Stimulated activated CD4-positive, alpha-beta T cell treated with anti-CD3 and anti-CD28 coated beads, Interleukin-1b, Interleukin-23, amount 100 ng/mL, for 48 hours (primary cell): ENCODE results near the gene MORC2.

Experiments used
- DNase-seq: peaks from one replicate; pipeline ENCODE4 v3.0.0-alpha.2; 2020

The MORC2 gene

DNA sequence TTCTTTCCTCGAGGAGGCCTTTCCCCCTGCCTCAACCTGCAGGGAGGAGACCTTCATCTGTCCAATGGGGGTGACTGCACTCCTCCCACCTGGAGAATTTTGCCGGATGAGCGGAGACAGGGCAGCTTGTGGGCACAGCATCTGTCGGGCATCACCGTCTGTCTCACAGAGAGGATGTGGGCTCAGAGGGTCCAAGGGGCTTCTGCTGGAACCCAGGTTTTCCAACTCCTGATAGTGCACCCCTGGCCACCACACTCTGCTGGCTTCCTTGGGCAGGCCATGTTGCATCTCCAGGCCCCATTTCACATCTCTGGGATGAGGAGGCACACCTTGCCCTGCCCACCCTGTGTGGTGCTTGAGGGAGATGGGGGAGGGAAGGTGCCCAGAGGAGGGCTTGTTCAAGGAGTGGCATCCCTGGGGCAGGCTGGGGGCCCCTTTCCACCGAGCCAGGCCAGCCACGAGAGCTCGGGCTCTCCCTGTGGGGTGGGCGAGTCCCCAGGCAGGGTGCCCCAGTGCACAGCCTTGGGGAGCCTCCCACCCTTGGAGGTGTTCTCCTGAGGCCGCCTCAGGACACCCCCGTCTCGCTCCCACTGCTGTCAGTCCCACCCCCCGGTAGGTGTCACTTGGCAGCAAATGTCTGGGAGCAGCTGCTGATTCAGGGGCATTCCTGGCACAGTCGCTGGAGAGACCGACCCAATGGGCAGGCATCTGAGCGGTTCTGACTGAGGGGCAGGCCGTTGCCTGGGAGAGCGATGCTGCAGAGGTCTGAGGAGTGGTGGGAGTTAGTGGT, 84.2 kb downstream of the MORC2 start:
- no peak for DNase-seq

DNA sequence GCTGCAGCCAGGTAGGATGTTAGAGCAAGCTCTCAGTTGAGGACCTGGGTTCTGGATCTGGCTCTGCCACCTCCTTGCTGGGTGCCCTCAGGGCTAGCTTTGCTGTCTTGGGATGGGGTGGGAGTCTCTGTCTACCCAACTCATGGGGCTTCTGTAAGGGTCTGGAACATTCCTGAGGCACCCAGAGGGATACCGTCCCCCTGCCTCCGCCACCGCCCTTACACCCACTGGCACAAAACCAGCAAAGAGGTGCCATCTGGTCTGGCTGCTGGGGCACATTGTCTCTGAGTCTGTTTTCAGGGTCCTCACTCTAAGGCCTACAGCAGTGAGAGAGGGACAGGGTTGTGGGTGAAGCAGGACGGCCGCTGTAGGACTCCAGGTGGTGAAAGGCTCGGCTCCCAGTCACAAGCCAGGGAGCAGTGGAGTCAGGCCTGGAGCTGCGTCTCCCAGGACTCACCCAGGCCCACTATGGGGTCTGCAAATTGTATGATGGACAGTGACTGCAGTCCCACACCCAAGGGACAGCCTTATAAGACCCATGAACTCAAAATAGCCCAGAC, 84.9 kb downstream of the MORC2 start:
- DNase-seq, result no peak

DNA sequence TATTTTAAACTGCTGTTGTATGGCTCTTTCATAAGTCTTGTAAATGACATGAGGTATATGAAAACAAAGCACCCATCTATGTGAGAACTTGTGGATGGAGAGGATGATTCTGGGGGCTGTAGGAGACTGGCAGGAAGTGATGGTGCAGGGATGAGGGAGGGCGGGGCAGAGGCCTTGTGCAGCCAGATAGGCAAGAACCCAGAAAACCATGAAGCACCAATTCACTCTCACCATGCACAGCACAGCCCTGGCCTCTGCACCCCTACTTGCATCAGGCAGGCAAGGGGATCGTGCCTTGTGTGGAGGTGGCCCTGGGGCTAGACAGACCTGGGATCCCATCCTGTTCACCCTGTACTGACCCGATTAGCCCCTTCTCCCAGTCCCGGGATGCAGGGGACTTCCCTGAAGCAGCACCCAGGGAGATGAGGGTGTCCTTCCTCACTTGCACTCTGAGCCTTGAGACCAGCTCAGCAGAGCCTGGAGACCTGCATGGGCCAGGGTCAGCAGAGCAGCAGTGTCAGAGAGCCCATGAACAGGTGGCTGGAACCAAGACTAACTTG, 85.5 kb downstream of the MORC2 start:
- no peak for DNase-seq

DNA sequence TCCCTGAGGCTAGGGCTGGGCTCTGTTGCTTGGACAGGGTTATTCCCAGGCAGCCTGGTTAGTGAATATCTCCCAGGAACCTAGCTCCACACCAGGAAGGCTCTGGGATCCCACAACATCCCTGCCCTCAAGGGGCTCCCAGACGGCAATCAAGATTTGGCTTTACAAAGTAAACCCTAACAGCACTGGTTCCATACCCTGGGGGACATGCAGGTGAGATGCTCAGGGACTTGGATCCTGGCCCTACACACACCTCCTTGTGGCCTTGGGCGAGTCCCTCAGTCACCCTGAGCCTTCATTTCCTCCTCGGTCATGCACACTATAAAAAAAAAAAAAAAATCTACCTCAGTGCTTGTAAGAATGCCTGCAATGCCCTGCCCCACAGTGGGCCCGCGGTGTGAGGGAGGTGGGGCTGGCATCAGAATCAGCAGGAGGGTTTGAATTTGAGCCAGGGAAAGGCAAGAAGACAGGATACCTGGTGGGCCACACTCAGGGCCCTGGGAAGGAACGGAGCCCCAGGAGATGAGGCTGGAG, 86.3 kb downstream of the MORC2 start:
- DNase-seq, result no peak

DNA sequence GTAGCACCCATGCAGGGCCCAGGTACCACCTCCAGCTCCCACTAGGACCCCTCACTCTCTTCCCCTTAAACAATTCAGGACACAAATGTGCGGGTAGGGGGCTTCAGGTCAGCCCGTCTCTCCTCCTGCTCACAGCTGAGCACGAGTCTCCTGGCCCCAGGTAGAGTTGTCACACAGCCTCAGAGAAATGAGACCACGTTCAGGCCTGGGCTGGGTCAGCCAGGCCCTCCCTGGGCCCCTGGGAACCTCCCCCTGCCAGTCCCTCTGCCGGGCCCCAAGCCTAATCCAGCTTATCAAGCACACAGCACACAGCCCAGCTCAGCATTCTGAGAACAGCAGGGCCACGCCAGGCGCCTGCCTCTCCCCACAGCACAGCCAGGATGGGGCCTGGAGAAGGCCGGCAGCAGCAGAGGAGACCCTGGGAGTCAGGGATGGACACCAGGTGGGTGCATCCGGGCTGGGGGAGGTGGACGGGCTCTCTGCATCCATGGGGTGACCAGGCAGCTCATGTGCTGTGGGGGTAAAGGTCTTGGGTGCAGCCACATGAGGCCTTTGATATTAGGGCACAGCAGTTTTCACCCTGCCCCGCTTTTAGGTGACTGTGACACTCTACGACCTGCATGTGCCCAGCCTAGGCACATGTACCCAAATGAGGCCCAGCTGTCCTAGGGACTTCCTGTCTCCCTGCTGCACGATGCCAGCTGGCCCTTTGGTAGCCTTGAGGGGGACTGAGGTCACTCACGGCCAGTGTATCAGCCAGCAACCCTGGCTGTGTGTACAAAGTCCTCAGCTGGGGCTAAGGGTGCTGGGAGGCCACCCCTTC, 87.0 kb downstream of the MORC2 start:
- no peak for DNase-seq

DNA sequence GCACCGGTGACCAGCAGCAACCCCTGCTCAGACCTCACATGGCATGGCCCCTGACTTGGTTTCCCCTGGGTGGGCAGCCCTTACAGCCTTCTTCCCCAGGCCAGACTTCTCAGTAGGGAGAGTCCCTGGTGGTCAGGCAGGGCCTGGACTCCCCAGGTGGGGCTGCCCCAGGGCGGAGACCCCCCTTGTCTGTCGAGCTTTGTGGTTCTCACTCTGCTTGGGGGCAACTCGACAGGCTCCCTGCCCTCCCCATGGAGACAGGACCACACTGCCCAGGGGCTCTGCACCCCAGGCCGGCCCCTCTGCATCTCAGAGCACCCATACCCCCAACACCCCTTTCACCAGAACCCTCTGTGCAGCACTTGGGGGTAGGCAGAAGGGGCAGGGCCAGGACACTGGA, 87.7 kb downstream of the MORC2 start:
- DNase-seq, result no peak

DNA sequence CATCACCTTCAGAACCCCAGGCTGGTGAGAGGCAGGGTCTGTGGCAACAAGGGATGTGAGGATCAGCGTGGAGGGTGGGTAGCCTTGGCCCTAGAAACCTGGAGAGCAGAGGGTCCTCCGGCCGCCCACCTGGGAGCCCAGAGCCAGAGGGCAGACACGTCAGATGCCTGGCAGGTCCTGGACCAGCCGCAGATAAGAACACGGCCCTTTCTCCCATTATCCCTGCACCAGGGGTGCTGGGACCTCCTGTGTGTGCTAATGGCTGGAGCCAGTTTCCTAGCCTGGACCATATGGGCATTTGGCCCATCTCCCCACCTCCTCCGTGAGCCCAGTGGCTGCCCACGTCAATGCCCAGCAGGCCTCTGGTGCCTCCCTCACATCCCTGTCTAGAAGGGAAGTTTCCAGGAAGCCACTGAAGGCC, 88.4 kb downstream of the MORC2 start:
- no peak for DNase-seq

DNA sequence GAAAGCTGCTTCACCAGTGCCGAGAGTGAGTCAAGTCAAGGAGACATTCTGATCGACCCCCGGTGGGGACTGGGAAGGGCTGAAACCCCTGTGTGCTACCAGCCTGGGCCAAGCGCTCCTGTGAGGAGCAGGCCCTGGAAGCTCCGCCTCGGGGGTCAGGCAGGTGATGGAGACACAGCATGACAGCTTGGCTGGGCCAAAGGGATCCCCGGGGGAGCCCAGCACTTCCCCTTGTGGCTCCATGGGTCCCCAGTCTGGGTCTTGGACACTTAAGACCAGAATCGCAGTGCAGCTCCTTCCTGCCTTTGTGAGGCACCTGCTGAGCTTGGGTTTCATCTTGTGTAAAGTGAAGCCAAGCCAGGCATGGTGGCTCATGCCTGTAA, 89.2 kb downstream of the MORC2 start:
- no peak for DNase-seq

DNA sequence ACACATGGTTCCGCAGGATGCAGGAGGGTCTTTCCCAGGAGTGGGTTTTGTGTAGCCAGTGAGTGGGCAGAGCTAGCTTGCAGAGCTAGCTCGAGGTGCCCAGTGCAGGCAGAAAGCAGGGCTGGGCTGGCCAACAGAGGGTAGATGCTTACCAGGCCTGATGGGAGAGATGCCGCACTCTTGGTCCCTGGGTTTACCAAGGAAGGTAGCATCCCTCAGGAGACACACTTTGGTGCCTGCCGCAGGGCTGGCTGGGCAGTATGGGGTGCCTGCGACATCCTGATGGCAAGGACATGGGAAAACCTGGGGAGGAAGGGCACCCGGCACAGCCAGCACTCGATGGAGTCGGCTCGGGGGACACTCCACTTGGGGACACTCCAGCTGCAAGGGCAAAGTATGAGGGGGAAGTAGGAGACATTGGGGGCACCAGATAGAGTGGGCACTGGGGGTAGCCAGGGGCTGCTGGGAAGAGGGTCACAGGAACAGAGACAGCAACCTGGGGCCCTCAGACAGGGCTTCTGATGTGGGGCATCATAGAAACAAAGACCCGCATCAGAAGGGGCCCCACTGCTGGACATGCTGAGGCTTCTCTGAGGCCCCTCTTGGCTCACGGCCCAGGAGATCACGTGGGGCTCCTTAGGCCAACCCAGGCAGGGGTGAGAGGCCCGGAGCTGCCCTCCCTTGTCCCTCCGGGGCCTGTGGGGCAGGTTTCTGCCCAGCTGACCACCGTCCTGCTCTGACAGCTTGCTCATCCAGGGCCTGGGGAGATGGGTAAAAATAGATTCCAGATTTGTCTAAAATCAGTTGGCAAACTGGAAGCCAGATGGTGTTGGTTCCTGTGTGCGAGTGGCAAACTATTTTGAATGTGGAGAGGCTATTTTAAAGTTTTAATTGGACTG, 89.8 kb downstream of the MORC2 start:
- no peak for DNase-seq

DNA sequence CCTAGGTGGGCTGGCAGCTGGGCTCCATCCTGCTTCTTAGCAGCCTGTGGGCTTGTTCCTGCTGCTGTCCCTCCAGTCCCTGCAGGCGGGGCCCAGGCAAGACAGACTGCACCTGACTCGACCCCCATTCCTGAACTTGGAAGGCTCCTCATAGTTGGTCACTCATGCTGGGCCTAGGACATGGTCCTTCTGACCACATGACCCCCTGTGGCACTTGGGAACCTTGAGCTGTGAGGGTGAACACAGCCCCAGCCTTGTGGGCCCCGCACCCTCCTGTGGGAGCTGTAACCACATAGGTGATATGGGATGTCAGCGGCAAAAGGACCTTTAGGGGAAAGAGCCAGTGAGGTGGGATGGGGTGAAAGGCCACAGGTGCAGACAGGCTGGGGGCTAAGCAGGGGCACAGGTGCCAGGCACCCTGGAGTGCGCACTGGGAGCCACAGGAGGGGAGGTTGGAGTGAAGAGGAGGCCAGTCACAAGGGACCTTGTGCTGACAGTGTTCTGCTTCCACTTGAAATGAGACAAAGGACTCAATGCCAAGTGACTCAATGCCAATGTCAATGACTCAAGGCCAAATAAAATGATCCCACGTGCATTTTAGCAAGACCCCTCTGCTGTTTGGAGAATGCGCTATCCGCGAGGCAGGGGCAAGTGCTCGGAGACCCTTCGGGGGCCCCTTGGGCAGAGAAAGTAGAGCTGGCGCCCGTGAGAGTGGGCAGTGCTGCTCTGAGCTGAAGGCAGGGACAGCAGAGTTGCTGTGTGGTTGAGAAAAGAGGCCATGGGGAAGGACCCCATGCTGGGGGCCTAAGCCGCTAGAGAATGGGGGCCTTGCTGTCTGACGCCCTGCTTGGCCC, 90.7 kb downstream of the MORC2 start:
- DNase-seq, result no peak

DNA sequence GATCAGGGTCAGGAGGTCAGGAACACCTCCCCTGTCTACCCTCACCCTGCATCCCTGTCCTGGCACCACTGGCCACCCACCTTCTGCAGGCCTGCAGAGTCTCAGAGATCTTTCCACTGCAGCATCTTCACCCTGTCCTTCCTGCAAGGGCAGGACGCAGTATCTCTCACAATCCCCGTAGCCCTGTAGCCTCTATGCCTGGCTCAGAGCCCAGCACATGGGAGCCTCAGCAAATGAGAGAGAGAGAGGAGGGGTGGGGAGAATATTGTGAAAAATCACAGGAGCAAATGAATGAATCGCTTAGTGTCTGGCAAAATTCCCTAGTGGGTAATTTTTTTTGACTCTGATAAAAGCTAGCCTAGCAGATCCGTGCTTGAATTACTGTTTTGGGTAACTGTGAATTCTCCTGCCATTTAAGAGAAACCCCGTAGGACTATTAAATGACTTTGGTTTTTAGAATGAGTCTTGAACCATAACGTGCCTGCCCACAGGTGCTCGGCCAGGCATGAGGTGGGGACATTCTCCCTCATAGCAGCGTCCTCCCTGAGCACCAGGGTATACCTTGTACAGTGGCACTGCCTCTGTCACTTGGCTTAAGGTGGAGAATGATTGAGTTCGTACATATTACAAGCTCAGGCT, 91.5 kb downstream of the MORC2 start:
- DNase-seq, result no peak

DNA sequence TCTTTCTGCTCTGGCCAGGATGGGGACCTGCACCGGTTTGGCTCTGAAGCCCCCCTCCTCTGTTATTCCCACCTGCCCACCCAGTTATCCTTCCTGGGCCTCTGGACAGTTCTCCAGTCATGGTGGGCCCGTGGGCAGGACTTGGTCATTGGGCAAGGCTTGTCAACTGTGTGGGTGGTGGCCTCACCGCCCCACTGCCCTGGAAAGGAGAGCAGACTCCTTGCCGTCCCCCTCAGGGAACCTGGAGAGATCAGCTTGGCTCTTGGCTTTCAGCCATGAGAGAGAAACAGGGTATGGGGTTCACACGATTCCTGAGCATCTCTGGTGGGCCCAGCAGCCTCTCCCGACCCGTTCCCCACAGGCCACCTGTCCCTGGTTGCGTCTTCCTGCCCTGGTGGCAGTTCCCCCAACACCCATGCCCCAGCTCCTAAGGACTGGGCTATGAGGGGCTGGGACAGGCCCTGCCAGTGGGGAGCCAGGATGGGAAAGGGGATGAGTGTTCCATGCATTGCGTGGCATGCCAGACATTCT, 92.3 kb downstream of the MORC2 start:
- DNase-seq, result no peak

DNA sequence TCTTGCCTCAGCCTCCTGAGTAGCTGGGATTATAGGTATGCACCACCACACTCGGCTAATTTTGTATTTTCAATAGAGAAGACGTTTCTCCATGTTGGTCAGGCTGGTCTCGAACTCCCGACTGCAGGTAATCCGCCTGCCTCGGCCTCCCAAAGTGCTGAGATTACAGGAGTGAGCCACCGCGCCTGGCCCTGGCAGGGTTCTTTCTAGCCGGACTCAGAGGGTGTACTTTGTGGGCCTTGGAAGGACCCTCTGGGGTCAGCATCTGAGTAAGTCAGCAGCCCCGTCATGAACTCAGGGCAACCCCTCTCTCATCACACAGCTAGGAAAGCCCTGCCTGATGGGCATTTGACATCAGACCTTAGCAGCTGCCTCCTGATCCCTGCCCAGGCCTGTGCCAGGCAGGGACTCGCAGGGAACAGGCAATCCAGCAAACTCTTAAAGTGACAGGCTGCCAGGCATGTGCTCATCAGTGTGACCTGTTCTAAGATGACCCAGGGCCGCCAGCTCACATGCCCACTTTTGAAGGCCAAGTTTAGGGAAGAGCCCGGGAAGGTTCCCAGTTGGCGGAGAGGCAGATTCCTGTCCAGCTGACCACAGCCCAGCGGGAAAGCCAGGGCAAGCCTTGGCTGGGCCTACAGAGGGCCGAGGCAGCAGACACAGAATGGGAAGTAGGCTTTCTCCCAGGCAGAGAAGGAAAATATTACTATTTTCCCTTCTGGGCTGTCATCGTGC, 92.9 kb downstream of the MORC2 start:
- no peak for DNase-seq
